Smooth muscle cell (in vitro differentiated cells): Measurements from ENCODE around the gene RAB31. TPM values are rescaled to one million over a fixed set of nuclear protein-coding genes. Genes with fewer than 3 reads are reported as not detected.

Experiments used
- DNase-seq: peaks from one replicate; lab custom pipeline; 2025; ENCODE audit not compliant: unreplicated experiment; lab: John Stamatoyannopoulos, UW
- H2AFZ ChIP-seq: fragments of 200-600 bp; sonication (generic); 2 replicates; pipeline ENCODE4 v1.6.0; 2016; ENCODE audit warnings: antibody characterized with exemption, low read depth, mild to moderate bottlenecking
- H3F3A ChIP-seq: fragments of 200-600 bp; sonication (generic); 2 replicates; pipeline ENCODE4 v1.6.0; 2017; ENCODE audit warnings: antibody characterized with exemption, low read depth
- H3K27ac ChIP-seq: fragments of 200-600 bp; sonication (generic); 2 replicates; pipeline ENCODE4 v1.5.1; 2016; ENCODE audit warnings: low read depth, mild to moderate bottlenecking
- H3K27me3 ChIP-seq: fragments of 200-600 bp; sonication (generic); 2 replicates; pipeline ENCODE4 v1.6.1; 2016; ENCODE audit warnings: low read depth, mild to moderate bottlenecking
- H3K36me3 ChIP-seq: fragments of 200-600 bp; sonication (generic); 2 replicates; pipeline ENCODE4 v1.5.1; 2016; ENCODE audit warnings: low read depth
- H3K4me1 ChIP-seq: fragments of 200-600 bp; sonication (generic); 2 replicates; pipeline ENCODE4 v1.5.1; 2016; ENCODE audit warnings: low read depth
- H3K4me2 ChIP-seq: fragments of 200-600 bp; sonication (generic); 2 replicates; pipeline ENCODE4 v1.6.0; 2016; ENCODE audit warnings: mild to moderate bottlenecking
- H3K4me3 ChIP-seq: fragments of 200-600 bp; sonication (generic); 2 replicates; pipeline ENCODE4 v1.5.1; 2016; ENCODE audit warnings: mild to moderate bottlenecking
- H3K79me2 ChIP-seq: fragments of 200-600 bp; sonication (generic); 2 replicates; pipeline ENCODE4 v1.6.0; 2016; ENCODE audit warnings: low read depth, mild to moderate bottlenecking
- H3K9ac ChIP-seq: fragments of 200-600 bp; sonication (generic); 2 replicates; pipeline ENCODE4 v1.6.0; 2016; ENCODE audit warnings: low read depth
- H3K9me3 ChIP-seq: fragments of 200-600 bp; sonication (generic); replicated peaks from 2 replicates; pipeline ENCODE4 v1.5.1; 2016; ENCODE audit warnings: low read depth
- H4K20me1 ChIP-seq: fragments of 200-600 bp; sonication (generic); 2 replicates; pipeline ENCODE4 v1.6.0; 2016; ENCODE audit warnings: low read depth
- WGBS: methylation state at CpG from one replicate; pipeline ENCODE4 v1.1.7; 2016; ENCODE audit warnings: low lambda C conversion rate; 5-methylcytosine and 5-hydroxymethylcytosine counted together
- polyA plus RNA-seq: library from polyadenylated mRNA; unstranded; fragments of >200 nt; fragmentation: Nextera tagmentation; extraction: Ambion mirVana; gene quantifications from 2 replicates; pipeline ENCODE4 v1.2.1, GENCODE V29; 2016
- total RNA-seq: library from RNA; depleted of rRNA; stranded (reverse); fragments of >200 nt; gene quantifications from 2 replicates; pipeline ENCODE4 v1.2.3, GENCODE V29; 2014
- TF ChIP-seq, protein P1 (sequence below): fragments of 200-600 bp; sonication (generic); IDR thresholded peaks from 2 replicates; pipeline ENCODE4 v1.5.1; 2017; ENCODE audit warnings: borderline replicate concordance, mild to moderate bottlenecking, antibody characterized with exemption; ENCODE audit not compliant: insufficient read depth, poor library complexity, severe bottlenecking

RAB31 gene
- total and polyA plus RNA-seq, 2 experiments from 2014 or later: 116 to 414 TPM

GRCh38 chr18:9820719-9821118 is 112.6 kb downstream of the RAB31 start:
- 93% methylated on average over 4 of the region's 4 CpGs for WGBS

GRCh38 chr18:9822587-9823185 is 114.6 kb downstream of the RAB31 start:
- Histone ChIP-seq H3K79me2 (peaks cover 68% of the 10 kb centered on the region), H3K4me1 (peaks cover 6% of the 10 kb centered on the region), H3K27me3 (no peaks in the 10 kb centered on the region), H3K27ac (no peak overlapping the region), H4K20me1 (no peaks in the 10 kb centered on the region), H3K4me2 (no peak overlapping the region), H3K4me3 (no peak overlapping the region), H3F3A (peaks cover 19% of the 10 kb centered on the region), H3K36me3 (peaks cover 21% of the 10 kb centered on the region), H3K9me3 (no peaks in the 10 kb centered on the region), H3K9ac (no peak overlapping the region), H2AFZ (no peak overlapping the region)
- 94% methylated on average over 11 of the region's 11 CpGs for WGBS
- TF ChIP-seq, protein P1, sequence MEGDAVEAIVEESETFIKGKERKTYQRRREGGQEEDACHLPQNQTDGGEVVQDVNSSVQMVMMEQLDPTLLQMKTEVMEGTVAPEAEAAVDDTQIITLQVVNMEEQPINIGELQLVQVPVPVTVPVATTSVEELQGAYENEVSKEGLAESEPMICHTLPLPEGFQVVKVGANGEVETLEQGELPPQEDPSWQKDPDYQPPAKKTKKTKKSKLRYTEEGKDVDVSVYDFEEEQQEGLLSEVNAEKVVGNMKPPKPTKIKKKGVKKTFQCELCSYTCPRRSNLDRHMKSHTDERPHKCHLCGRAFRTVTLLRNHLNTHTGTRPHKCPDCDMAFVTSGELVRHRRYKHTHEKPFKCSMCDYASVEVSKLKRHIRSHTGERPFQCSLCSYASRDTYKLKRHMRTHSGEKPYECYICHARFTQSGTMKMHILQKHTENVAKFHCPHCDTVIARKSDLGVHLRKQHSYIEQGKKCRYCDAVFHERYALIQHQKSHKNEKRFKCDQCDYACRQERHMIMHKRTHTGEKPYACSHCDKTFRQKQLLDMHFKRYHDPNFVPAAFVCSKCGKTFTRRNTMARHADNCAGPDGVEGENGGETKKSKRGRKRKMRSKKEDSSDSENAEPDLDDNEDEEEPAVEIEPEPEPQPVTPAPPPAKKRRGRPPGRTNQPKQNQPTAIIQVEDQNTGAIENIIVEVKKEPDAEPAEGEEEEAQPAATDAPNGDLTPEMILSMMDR: no peak
- DNase-seq: no peak

More at GRCh38 chr18:9820719-9821118, 112.6 kb downstream of the RAB31 start:
- Histone ChIP-seq H3K27ac (no peak overlapping the region), H3K79me2 (peaks cover 69% of the 10 kb centered on the region), H3K9ac (no peak overlapping the region), H3K4me1 (peaks cover 6% of the 10 kb centered on the region), H2AFZ (no peak overlapping the region), H3F3A (peaks cover 12% of the 10 kb centered on the region), H3K27me3 (no peaks in the 10 kb centered on the region), H3K36me3 (peaks cover 21% of the 10 kb centered on the region), H3K4me2 (no peak overlapping the region), H3K9me3 (no peaks in the 10 kb centered on the region), H3K4me3 (no peak overlapping the region), H4K20me1 (peaks cover 6% of the 10 kb centered on the region)
- TF ChIP-seq, protein P1: no peak
- no peak for DNase-seq

- Histone ChIP-seq H3K4me1 (peaks cover 12% of the 10 kb centered on the region), H4K20me1 (peaks cover 6% of the 10 kb centered on the region), H3K27me3 (no peaks in the 10 kb centered on the region), H3K9me3 (no peaks in the 10 kb centered on the region), H3K4me2 (no peak overlapping the region), H3F3A (peaks cover 11% of the 10 kb centered on the region), H3K79me2 (peaks cover 56% of the 10 kb centered on the region), H3K4me3 (no peak overlapping the region), H3K9ac (no peak overlapping the region), H3K36me3 (peaks cover 13% of the 10 kb centered on the region), H2AFZ (no peak overlapping the region), H3K27ac (no peak overlapping the region)
- TF ChIP-seq, protein P1: no peak
- DNase-seq: no peak
- 75% methylated on average over 4 of the region's 4 CpGs for WGBS
Observed at GRCh38 chr18:9823805-9824473, 115.8 kb downstream of the RAB31 start.
